Fibroblast of the conjunctiva (primary cell): ENCODE measurements around the gene IL17RD.
A peak's percentile ranks its signal among the peaks of the same experiment; 100 is the strongest.
"Not testable (repeated sequence)": the region's sequence is repeated elsewhere in the genome, so short reads cannot be mapped to it uniquely, and the experiment has no call there.

Experiments used
- DNase-seq: peaks from one replicate; pipeline ENCODE4 v3.0.0-alpha.2; 2010; ENCODE audit warnings: low read depth

Gene IL17RD

GRCh38 chr3:57093489-57093888, 71.7 kb downstream of the IL17RD start:
- DNase-seq: no peak

GRCh38 chr3:57091521-57092273, 73.5 kb downstream of the IL17RD start:
- DNase-seq: no peak

- no peak for DNase-seq
Observed at GRCh38 chr3:57089043-57089442, 76.1 kb downstream of the IL17RD start.

GRCh38 chr3:57088503-57088902, 76.7 kb downstream of the IL17RD start:
- DNase-seq: no peak

- no peak for DNase-seq
Observed at GRCh38 chr3:57087361-57088092, 77.6 kb downstream of the IL17RD start.

GRCh38 chr3:57086201-57086600, 79.0 kb downstream of the IL17RD start:
- no peak for DNase-seq

GRCh38 chr3:57085211-57085610, 79.9 kb downstream of the IL17RD start:
- DNase-seq: no peak

GRCh38 chr3:57083266-57083995, 81.7 kb downstream of the IL17RD start:
- not testable (repeated sequence) for DNase-seq

- no peak for DNase-seq
Observed at GRCh38 chr3:57082481-57082880, 82.7 kb downstream of the IL17RD start.

- DNase-seq: no peak
Observed at GRCh38 chr3:57081173-57081572, 84.0 kb downstream of the IL17RD start.

GRCh38 chr3:57080171-57080570, 85.0 kb downstream of the IL17RD start:
- no peak for DNase-seq

GRCh38 chr3:57079474-57079831, 85.7 kb downstream of the IL17RD start:
- no peak for DNase-seq

GRCh38 chr3:57078635-57079473, 86.3 kb downstream of the IL17RD start:
- no peak for DNase-seq

GRCh38 chr3:57078344-57078634, 86.9 kb downstream of the IL17RD start:
- DNase-seq: peak; percentile 29

- DNase-seq: no peak
Observed at GRCh38 chr3:57077630-57078343, 87.4 kb downstream of the IL17RD start.

- DNase-seq: no peak
Observed at GRCh38 chr3:57076422-57076951, 88.7 kb downstream of the IL17RD start.

- no peak for DNase-seq
Observed at GRCh38 chr3:57074135-57074534, 91.0 kb downstream of the IL17RD start.

- no peak for DNase-seq
Observed at GRCh38 chr3:57073628-57074027, 91.5 kb downstream of the IL17RD start.

GRCh38 chr3:57069503-57069902, 95.7 kb downstream of the IL17RD start:
- DNase-seq: no peak

- DNase-seq: peak; percentile 90
Observed at GRCh38 chr3:57068437-57069089, 96.6 kb downstream of the IL17RD start.

- DNase-seq: no peak
Observed at GRCh38 chr3:57066471-57066870, 98.7 kb downstream of the IL17RD start.
